NCI-H187 (cell line): ENCODE data around the gene HSPD1.

Experiments
- DNase-seq, 2 experiments: peaks; one replicate each; lab custom pipeline; 2025; lab: John Stamatoyannopoulos, UW

Gene HSPD1

DNA sequence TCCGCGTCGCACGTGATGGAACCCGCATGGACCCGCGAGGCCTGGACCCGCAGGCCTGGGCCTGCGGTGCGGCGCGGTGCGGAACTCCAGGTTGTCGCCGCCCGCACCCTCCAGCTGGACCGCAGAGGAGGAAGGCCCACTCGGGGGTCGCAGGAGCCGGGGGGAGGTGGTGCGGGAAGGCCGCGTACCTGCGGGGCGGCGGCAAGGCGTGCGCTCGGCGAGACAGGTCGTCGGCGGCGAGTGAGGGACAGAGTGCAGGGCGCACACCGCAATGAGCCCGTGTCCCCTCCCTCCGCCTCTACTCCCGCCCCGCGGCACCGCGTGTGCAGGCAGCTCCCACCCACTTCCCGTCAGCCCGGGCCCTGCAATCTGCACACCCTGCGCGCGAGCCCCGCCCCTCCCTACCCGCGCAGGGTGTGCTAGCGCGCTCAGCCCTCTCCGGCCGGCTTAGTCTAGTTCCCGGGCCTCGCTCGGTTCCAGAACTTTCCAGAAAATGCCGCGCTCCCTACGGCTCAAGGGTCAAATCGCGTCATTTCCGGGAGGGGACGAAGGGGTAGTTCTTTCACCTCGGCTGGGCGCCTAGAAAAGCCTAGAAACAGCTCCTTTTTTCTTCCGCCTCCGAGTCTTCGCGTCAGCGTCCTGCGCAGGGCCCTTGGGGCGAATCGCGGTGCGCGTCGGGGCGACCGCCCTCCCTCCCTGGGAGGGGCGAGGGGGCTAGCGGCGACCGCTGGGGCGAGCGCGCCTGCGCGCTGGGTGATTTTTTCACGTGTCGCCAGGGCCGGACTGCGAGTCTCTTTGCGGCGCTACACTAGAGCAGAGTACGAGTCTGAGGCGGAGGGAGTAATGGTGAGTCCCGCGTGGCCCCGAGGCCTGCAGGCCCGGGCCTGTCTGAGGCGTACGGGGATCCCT is at the start of gene HSPD1, which contains the start of gene HSPE1:
TSS of gene HSPD1 (minus strand) at position 247 of the 909 bp plus-strand sequence. CDS start 992 bp downstream, outside the sequence.
TSS of gene HSPE1 (plus strand) at position 786 of the 909 bp plus-strand sequence. CDS start at position 844, 58 bp downstream.
- peak; percentile 83 to 91 for DNase-seq

- DNase-seq, result no peak
Measured at GRCh38 chr2:197548582-197548981, 48.9 kb upstream of the HSPD1 start.

GRCh38 chr2:197547163-197547900 is 47.7 kb upstream of the HSPD1 start:
- no peak for DNase-seq

DNA sequence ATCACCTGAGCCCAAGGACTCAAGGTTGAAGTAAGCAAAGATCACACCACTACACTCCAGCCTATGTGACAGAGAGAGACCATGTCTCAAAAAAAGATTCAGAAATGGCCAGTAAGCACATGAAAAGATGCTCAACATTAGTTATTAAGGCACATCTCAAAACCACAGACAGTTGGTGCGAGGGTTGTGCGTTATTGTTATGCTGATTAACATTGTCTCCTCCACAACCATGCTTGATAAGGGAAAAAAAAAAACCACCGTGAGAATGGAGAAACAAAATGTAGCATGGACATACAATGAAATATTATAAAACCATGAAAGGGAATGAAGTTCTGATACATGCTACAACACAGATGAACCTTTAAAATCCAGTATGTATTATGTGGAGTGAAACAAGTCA is 43.6 kb upstream of the HSPD1 start:
- no peak for DNase-seq

DNA sequence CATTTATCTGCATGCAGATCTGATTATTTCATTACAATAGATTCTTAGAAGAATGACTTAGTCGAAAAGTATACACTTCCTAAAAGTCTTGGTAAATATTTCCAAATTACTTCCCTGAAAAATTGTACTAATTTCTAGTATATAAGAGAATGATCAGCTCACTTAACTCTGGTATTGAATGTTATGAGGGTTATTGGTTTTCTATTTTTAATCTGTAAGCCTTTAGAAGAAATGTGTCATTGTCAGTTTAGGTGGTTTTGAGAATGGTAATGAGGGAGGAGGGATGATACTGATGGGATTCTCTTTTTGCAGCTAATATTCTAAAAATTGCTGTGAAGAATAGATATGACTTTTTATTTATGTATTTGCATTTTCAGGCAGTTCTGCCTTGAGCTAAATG is 40.1 kb upstream of the HSPD1 start:
- DNase-seq, result no peak

DNA sequence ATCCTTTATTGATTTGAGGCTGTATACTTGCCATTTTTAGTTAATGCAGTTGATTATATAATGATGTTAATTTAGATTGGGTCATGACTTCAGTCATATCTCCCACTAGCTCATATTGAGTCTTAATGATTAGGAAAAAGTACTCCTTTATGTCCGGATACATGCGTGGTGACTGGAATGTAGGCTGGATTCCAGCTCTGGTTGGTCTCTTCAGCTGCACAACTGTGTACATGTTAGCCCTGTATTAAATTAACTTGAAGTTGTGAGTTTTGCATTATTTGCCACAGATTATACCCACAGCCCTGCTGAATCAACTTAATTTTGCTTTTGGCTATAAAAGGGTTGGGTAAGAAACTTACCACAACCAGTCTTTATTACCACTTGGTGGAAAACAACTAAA is 38.8 kb upstream of the HSPD1 start:
- no peak for DNase-seq

DNA sequence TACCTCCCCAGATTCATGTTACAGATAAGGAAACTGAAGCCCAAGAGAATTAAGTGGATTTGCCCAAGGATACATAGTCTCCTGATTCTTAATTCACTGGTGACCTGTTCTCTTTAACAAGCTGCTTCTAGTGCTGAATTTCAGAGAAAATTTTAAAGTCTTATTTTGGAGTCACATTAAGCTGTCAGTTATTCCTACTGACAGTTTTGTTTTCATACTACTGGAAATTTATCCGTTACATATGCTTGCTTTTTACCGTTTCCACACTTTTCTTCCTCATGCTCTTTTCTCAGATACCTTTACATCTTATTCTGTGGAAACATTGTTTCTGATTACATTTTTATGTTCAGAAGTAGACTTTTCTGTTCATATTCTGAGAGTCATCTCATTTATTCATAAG is 17.5 kb upstream of the HSPD1 start:
- no peak for DNase-seq

DNA sequence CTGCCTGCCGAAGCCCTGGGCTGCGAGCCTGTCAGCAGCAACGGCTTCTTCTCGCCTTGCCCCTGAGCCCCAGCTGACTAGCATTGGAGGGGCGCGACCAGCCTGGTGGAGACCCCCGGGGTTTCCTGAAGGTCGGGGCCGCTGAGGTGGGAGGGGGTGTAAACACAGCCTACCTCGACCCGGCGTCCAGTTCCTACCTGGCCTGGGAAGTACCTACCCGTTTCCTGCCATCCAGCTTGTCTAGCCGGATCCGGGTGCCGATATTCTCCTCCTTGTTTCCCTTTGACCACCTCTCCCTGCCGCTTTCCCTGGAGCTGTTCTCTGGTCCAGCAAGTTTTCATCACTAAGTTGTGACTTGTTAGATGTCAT is 16.7 kb upstream of the HSPD1 start:
- DNase-seq, result no peak

- peak; percentile 56 to 77 for DNase-seq
Measured at GRCh38 chr2:197515739-197516392, 16.2 kb upstream of the HSPD1 start, which contains the start of gene MOB4. MOB4 (plus strand) TSS chr2:197516066; CDS start chr2:197516087, 21 bp downstream.

- DNase-seq, result peak in 1 of 2 experiments; percentile 29
Measured at GRCh38 chr2:197515315-197515738, 15.7 kb upstream of the HSPD1 start.

GRCh38 chr2:197514754-197515153 is 15.1 kb upstream of the HSPD1 start:
- no peak for DNase-seq

- DNase-seq, result no peak
Measured at GRCh38 chr2:197513915-197514314, 14.3 kb upstream of the HSPD1 start.

DNA sequence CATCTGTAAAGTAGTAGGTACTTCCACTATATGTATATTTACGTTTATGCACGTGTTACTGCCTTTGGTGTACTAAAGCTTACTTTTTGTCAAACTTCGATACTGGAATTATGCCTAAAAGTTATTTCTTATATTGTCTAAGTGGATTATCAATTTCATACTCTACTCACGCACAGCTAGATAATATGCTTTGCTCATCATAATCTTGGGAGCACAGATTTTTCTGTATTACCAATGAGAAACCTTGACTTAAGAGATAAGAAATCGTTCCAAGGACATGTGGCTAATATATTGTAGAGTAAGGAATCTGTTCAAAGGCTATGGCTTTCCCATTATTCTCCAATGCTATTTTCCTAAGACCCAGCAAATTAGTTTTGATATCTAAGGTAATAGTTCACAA is 7.0 kb upstream of the HSPD1 start:
- DNase-seq, result no peak

DNA sequence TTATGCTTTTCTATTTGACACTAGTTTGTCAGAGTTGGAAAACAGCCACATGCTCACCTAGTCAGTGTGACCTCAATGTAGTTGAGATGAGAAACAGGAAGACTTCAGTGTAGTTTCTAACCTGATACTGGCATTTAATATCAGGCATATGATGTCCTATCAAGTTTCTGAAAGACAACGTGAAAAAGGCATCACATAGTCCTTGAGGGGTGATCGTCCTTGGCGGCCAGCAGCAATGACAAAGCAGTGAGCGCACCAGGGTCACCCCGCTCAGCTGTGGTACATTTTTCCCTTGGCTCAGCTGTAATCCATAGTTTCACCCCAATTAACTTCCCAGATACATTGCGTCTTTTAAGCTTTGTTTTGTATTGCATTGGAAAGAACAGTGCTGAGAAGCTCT is 4.9 kb upstream of the HSPD1 start:
- no peak for DNase-seq

DNA sequence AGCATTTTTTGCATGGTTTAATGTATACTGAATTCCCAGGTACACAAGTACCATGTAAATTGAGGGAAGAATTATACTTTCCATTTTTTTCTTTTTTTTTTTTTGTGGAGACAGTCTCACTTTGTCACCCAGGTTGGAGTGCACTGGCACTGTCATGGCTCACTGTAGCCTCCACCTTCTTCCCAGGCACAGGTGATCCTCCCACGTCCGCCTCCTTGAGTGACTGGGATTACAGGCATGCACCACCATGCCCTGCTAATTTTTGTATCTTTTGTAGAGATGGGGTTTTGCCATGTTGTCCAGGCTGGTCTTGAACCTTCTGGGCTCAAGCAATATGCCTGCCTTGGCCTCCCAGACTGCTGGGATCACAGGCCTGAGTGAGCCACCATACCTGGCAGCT is 4.4 kb upstream of the HSPD1 start:
- DNase-seq, result no peak

GRCh38 chr2:197502685-197503084 is 3.0 kb upstream of the HSPD1 start:
- no peak for DNase-seq

DNA sequence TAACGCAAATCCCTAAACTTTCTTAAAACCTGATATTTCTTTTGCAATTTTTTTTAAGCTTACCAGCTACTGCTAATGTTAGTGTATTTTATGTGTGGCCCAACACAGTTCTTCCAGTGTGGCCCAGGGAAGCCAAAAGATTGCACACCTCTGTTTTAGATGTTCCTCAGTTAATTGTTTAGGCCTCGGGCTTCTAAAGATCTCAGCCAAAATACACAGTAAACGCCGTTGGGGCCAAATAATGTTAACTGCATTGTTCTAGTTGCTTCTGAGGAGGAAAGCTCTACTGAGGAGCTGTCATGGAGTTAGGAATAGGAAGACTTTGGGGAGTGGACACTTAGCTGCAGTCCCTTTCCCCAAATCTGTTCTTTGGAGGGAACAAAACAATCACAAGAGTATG is 2.6 kb upstream of the HSPD1 start:
- no peak for DNase-seq

- DNase-seq, result peak in 1 of 2 experiments; percentile 12
Measured at GRCh38 chr2:197500503-197501131, 977 bp upstream of the HSPD1 start.

GRCh38 chr2:197498937-197499593 is 575 bp downstream of the HSPD1 start:
- DNase-seq, result peak in 1 of 2 experiments; percentile 3

DNA sequence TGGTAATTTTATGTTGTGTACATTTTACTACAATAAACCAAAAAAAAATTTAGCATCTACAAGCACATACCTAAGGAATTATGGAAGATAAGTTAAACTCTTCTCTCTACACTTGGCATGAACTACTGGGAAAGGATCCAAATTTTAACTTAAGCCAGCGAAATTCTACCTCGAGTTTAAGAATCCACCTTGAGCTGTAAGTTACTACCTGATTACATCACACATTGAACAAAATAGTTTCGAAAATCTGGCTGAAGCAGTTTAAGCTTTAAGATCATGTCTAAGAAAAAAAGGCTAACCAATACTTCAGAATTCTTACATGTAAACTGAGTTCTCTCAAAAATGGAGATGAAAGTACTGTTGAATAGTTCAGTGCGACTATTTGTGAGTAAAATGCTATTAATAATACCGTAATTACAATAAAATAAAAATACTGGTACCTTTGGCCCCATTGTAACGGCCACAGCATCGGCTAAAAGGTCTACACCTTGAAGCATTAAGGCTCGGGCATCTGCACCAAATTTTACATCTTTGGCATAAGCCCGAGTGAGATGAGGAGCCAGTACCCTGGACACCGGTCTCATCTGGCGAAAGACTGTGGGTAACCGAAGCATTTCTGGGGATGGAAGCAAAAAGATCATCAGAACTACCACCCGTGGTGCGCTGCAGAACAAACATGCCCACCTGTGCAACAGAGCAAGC is 1.3 kb downstream of the HSPD1 start:
- DNase-seq, result no peak

DNA sequence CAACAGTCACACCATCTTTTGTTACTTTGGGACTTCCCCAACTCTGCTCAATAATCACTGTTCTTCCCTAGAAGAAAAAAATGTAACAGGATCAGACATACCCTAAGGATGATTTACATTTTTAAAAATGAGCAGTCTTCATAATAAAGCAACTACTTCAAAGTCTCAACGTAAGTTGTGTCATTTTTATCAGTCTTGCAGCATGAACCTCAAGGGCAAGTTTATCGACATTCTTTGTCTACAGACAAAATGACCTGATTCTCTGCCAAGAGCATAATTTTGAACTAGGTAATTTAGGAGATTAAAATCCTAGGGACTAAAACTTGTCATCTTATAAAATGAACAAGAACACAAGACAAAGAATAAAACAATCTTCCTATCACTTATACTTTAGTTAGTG is 2.3 kb downstream of the HSPD1 start:
- DNase-seq, result no peak
